ENCODE data around the gene EPAS1. TPM values are rescaled to one million over a fixed set of nuclear protein-coding genes. Genes with fewer than 3 reads are reported as not detected.
A peak's percentile ranks its signal among the peaks of the same experiment; 100 is the strongest.

EPAS1 gene
- total and polyA plus RNA-seq, 9 of the 15 experiments (the other 6 are each of a cell fraction or from before 2014, with no cell fraction given): 0.25 to 11.2 (median 4.1) TPM

DNA sequence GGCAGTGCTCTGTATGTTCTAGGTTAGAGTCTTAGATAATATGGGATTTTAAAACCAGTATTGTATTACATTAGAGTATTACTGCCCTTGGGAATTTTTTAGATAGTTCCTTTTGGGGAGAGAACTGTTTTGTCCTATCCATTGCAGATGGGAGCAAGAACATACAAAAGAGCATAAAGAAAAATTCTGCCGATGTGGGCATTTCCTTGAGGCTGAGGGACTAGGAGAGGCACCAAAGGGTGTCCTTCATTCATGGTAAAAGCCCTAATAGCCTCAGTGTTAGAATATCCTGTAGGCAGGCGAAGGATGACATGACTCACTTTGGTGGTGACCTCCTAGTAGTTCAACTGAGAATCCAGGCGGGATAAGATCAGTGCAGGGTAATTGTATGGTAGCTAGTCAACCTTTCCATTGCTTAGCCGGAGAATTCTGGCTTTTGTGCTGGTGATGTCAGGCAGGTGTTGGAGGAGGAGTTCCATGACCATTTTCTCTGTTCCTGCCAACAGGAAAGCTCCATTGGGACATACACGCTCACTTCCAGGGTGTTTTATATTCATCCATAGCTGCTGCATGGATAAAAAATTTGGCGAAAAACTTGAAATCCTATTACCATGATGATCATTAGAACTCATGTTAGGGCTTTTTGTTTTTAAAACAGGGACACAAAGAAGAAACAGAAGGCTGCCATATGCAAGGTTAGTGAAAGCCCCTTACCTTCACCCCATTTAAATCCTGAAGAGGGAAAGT is 28.1 kb downstream of the EPAS1 start (continued):
- TF ChIP-seq, protein P1, sequence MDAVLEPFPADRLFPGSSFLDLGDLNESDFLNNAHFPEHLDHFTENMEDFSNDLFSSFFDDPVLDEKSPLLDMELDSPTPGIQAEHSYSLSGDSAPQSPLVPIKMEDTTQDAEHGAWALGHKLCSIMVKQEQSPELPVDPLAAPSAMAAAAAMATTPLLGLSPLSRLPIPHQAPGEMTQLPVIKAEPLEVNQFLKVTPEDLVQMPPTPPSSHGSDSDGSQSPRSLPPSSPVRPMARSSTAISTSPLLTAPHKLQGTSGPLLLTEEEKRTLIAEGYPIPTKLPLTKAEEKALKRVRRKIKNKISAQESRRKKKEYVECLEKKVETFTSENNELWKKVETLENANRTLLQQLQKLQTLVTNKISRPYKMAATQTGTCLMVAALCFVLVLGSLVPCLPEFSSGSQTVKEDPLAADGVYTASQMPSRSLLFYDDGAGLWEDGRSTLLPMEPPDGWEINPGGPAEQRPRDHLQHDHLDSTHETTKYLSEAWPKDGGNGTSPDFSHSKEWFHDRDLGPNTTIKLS (IDR thresholded peaks at IDR 0.05; ENCODE audit: borderline replicate concordance, low read depth): no peak
- TF ChIP-seq TEAD1 (CRISPR knock-in tag; IDR thresholded peaks at IDR 0.05) (0 out of 4 replicates have a peak, but pooled peaks of 1 of the 2 experiments have one; percentile 33), RAD51 (IDR thresholded peaks at IDR 0.05; ENCODE audit: borderline replicate concordance, low read depth) (peak; percentile 22; the same call in 1 of the 2 replicates), SOX6 (IDR thresholded peaks at IDR 0.05) (peak; percentile 87), NR2C2 (CRISPR knock-in tag; IDR thresholded peaks at IDR 0.05) (no peak), NR2C2 (tag; IDR thresholded peaks at IDR 0.05) (peak; percentile 88), CHD2 (IDR thresholded peaks at IDR 0.05; ENCODE audit: low read depth, low read length) (no peak), MAFK (IDR thresholded peaks at IDR 0.05; ENCODE audit: low read length) (peak; percentile 30; the same call in 1 of the 2 replicates), ZNF589 (CRISPR knock-in tag; IDR thresholded peaks at IDR 0.05; ENCODE audit: low read depth) (peak; percentile 32; the same call in 1 of the 2 replicates), SP2 (IDR thresholded peaks at IDR 0.05; ENCODE audit: extremely low read depth, low read depth, low read length, poor library complexity, severe bottlenecking) (no peak), PRMT5 (CRISPR knock-in tag; IDR thresholded peaks at IDR 0.05) (no peak), CBFA2T3 (IDR thresholded peaks at IDR 0.05) (peak; percentile 47; the same call in 1 of the 2 replicates), NFXL1 (CRISPR knock-in tag; IDR thresholded peaks at IDR 0.05) (no peak)
- TF ChIP-seq, protein P2, sequence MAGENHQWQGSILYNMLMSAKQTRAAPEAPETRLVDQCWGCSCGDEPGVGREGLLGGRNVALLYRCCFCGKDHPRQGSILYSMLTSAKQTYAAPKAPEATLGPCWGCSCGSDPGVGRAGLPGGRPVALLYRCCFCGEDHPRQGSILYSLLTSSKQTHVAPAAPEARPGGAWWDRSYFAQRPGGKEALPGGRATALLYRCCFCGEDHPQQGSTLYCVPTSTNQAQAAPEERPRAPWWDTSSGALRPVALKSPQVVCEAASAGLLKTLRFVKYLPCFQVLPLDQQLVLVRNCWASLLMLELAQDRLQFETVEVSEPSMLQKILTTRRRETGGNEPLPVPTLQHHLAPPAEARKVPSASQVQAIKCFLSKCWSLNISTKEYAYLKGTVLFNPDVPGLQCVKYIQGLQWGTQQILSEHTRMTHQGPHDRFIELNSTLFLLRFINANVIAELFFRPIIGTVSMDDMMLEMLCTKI (IDR thresholded peaks at IDR 0.05; ENCODE audit: partially characterized antibody): no peak
- TF ChIP-seq, protein P3, sequence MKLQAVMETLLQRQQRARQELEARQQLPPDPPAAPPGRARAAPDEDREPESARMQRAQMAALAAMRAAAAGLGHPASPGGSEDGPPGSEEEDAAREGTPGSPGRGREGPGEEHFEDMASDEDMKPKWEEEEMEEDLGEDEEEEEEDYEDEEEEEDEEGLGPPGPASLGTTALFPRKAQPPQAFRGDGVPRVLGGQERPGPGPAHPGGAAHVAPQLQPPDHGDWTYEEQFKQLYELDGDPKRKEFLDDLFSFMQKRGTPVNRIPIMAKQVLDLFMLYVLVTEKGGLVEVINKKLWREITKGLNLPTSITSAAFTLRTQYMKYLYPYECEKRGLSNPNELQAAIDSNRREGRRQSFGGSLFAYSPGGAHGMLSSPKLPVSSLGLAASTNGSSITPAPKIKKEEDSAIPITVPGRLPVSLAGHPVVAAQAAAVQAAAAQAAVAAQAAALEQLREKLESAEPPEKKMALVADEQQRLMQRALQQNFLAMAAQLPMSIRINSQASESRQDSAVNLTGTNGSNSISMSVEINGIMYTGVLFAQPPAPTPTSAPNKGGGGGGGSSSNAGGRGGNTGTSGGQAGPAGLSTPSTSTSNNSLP (IDR thresholded peaks at IDR 0.05; ENCODE audit: borderline replicate concordance, low read depth, low read length): no peak
- TF ChIP-seq, protein P4, sequence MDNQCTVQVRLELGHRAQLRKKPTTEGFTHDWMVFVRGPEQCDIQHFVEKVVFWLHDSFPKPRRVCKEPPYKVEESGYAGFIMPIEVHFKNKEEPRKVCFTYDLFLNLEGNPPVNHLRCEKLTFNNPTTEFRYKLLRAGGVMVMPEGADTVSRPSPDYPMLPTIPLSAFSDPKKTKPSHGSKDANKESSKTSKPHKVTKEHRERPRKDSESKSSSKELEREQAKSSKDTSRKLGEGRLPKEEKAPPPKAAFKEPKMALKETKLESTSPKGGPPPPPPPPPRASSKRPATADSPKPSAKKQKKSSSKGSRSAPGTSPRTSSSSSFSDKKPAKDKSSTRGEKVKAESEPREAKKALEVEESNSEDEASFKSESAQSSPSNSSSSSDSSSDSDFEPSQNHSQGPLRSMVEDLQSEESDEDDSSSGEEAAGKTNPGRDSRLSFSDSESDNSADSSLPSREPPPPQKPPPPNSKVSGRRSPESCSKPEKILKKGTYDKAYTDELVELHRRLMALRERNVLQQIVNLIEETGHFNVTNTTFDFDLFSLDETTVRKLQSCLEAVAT (IDR thresholded peaks at IDR 0.05): peak in 1 of 2 experiments; percentile 27; a peak in 1 of 4 replicates
- TF ChIP-seq, protein P5, sequence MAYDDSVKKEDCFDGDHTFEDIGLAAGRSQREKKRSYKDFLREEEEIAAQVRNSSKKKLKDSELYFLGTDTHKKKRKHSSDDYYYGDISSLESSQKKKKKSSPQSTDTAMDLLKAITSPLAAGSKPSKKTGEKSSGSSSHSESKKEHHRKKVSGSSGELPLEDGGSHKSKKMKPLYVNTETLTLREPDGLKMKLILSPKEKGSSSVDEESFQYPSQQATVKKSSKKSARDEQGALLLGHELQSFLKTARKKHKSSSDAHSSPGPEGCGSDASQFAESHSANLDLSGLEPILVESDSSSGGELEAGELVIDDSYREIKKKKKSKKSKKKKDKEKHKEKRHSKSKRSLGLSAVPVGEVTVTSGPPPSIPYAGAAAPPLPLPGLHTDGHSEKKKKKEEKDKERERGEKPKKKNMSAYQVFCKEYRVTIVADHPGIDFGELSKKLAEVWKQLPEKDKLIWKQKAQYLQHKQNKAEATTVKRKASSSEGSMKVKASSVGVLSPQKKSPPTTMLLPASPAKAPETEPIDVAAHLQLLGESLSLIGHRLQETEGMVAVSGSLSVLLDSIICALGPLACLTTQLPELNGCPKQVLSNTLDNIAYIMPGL (CRISPR knock-in tag; IDR thresholded peaks at IDR 0.05): no peak
- TF ChIP-seq, protein P6, sequence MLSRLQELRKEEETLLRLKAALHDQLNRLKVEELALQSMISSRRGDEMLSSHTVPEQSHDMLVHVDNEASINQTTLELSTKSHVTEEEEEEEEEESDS (CRISPR knock-in tag; IDR thresholded peaks at IDR 0.05): no peak
